HepG2 (cell line): ENCODE results near the gene JPH2. TPM values are rescaled to one million over a fixed set of nuclear protein-coding genes. Genes with fewer than 3 reads are reported as not detected.
A peak's percentile ranks its signal among the peaks of the same experiment; 100 is the strongest.

Experiments
- FOXA1 ChIP-seq, 2 experiments: fragments of 450-650 bp in 1 of 2; sonication (generic) in 1 of 2; formaldehyde crosslinking in 1 of 2; IDR thresholded peaks; 2 replicates each; pipeline versions ENCODE4 v1.4.0 to v1.6.1; 2016 to 2020; ENCODE audit warnings: missing genetic modification reagents in 1 of 2
- FOXA3 ChIP-seq: IDR thresholded peaks from 2 replicates; pipeline ENCODE4 v1.6.1; 2016; ENCODE audit warnings: missing genetic modification reagents, missing compliant biosample characterization
- HCFC1 ChIP-seq: fragments of 150-350 bp; IDR thresholded peaks from 2 replicates; pipeline ENCODE4 v1.6.1; 2014; ENCODE audit warnings: low read depth, low read length
- ISL2 ChIP-seq: sonication (generic); formaldehyde crosslinking; IDR thresholded peaks from 2 replicates; pipeline ENCODE4 v1.5.0; 2020; ENCODE audit warnings: missing genetic modification reagents
- MZF1 ChIP-seq: sonication (generic); formaldehyde crosslinking; IDR thresholded peaks from 2 replicates; pipeline ENCODE4 v1.8.1; 2023; ENCODE audit warnings: mild to moderate bottlenecking, missing genetic modification reagents, borderline replicate concordance
- NFYC ChIP-seq: IDR thresholded peaks from 2 replicates; pipeline ENCODE4 v1.6.1; 2016; ENCODE audit warnings: missing genetic modification reagents, missing compliant biosample characterization
- NONO ChIP-seq, 2 experiments: fragments of 450-650 bp in 1 of 2; sonication (generic) in 1 of 2; formaldehyde crosslinking in 1 of 2; IDR thresholded peaks in 1 of 2; conservative IDR thresholded peaks in 1 of 2; 2 replicates each; pipeline versions ENCODE4 v1.6.1 to v1.8.0; 2017 to 2022; ENCODE audit warnings: mild to moderate bottlenecking in 1 of 2, missing genetic modification reagents in 1 of 2, moderate library complexity in 1 of 2
- PPARG ChIP-seq: conservative IDR thresholded peaks from 2 replicates; pipeline ENCODE4 v1.6.1; 2016; ENCODE audit warnings: missing biosample characterization, missing genetic modification reagents
- RBM22 ChIP-seq: fragments of 200-400 bp; formaldehyde crosslinking; optimal IDR thresholded peaks from 2 replicates; pipeline ENCODE3; 2017; ENCODE audit warnings: mild to moderate bottlenecking, low read length, moderate library complexity
- SOX6 ChIP-seq, 2 experiments: fragments of 450-650 bp in 1 of 2; sonication (generic) in 1 of 2; formaldehyde crosslinking in 1 of 2; IDR thresholded peaks; 2 replicates each; pipeline versions ENCODE4 v1.4.0 to v1.6.1; 2017 to 2020; ENCODE audit warnings: antibody characterized with exemption in 1 of 2, mild to moderate bottlenecking in 1 of 2, missing genetic modification reagents in 1 of 2
- SP140L ChIP-seq: sonication (generic); formaldehyde crosslinking; IDR thresholded peaks from 2 replicates; pipeline ENCODE4 v1.4.0; 2020; ENCODE audit warnings: missing genetic modification reagents, borderline replicate concordance
- TBX2 ChIP-seq: sonication (generic); formaldehyde crosslinking; IDR thresholded peaks from 2 replicates; pipeline ENCODE4 v1.5.0; 2020; ENCODE audit warnings: missing genetic modification reagents, mild to moderate bottlenecking, borderline replicate concordance
- THAP11 ChIP-seq: IDR thresholded peaks from 2 replicates; pipeline ENCODE4 v1.6.1; 2016; ENCODE audit warnings: missing biosample characterization, missing genetic modification reagents
- ZNF317 ChIP-seq: sonication (generic); formaldehyde crosslinking; IDR thresholded peaks from 2 replicates; pipeline ENCODE4 v1.5.0; 2020; ENCODE audit warnings: mild to moderate bottlenecking, missing genetic modification reagents
- ZNF354B ChIP-seq: sonication (generic); formaldehyde crosslinking; IDR thresholded peaks from 2 replicates; pipeline ENCODE4 v1.8.0; 2022; ENCODE audit warnings: mild to moderate bottlenecking, missing genetic modification reagents
- ZNF530 ChIP-seq: sonication (generic); formaldehyde crosslinking; IDR thresholded peaks from 2 replicates; pipeline ENCODE4 v1.5.0; 2020; ENCODE audit warnings: low read depth, mild to moderate bottlenecking, missing genetic modification reagents
- ZNF678 ChIP-seq: sonication (generic); formaldehyde crosslinking; IDR thresholded peaks from 2 replicates; pipeline ENCODE4 v1.4.0; 2020; ENCODE audit warnings: mild to moderate bottlenecking, missing genetic modification reagents
- polyA plus RNA-seq, 8 experiments: library from polyadenylated mRNA; depleted of rRNA in 3 of 8; stranded (reverse) in 7 of 8; unstranded in 1 of 8; fragments of >200 nt; fragmentation: Illumina TruSeq in 4 of 8; extraction: Trizol in 4 of 8; gene quantifications; 2 replicates each; pipeline versions ENCODE4 v1.2.1 to v1.2.3, GENCODE V29; 2011 to 2016; ENCODE audit warnings: low read depth in 4 of 8, missing spikeins in 1 of 8, mixed read lengths in 1 of 8; ENCODE audit not compliant: insufficient read depth in 1 of 8
- total RNA-seq, 5 experiments: library from RNA; depleted of rRNA; stranded (reverse); fragments of >200 nt; fragmentation: Illumina TruSeq; extraction: Trizol; gene quantifications; 2 replicates each; pipeline ENCODE4 v1.2.3, GENCODE V29; 2016; ENCODE audit warnings: low read depth in 1 of 5
- TF ChIP-seq, protein P1 (sequence below): IDR thresholded peaks from 2 replicates; pipeline ENCODE4 v1.6.1; 2016; ENCODE audit warnings: mild to moderate bottlenecking, missing biosample characterization, missing genetic modification reagents
- TF ChIP-seq, protein P2 (sequence below): sonication (generic); formaldehyde crosslinking; conservative IDR thresholded peaks from 2 replicates; pipeline ENCODE4 v1.4.0; 2020; ENCODE audit warnings: mild to moderate bottlenecking, missing genetic modification reagents, moderate library complexity
- TF ChIP-seq, protein P3 (sequence below), 2 experiments: sonication (generic) in 1 of 2; formaldehyde crosslinking in 1 of 2; IDR thresholded peaks; 2 replicates each; pipeline versions ENCODE4 v1.4.0 to v1.6.1; 2018 to 2020; ENCODE audit warnings: missing genetic modification reagents in 2 of 2, borderline replicate concordance in 1 of 2, low read depth in 1 of 2, mild to moderate bottlenecking in 1 of 2, missing biosample characterization in 1 of 2
- TF ChIP-seq, protein P4 (sequence below): IDR thresholded peaks from 2 replicates; pipeline ENCODE4 v1.6.1; 2012; ENCODE audit warnings: low read length, improper control_type of control experiment

The JPH2 gene
- total and polyA plus RNA-seq, 2 of the 13 experiments (the other 11 are each of a cell fraction or from before 2014, with no cell fraction given): 0.42 TPM; not detected in 1

DNA sequence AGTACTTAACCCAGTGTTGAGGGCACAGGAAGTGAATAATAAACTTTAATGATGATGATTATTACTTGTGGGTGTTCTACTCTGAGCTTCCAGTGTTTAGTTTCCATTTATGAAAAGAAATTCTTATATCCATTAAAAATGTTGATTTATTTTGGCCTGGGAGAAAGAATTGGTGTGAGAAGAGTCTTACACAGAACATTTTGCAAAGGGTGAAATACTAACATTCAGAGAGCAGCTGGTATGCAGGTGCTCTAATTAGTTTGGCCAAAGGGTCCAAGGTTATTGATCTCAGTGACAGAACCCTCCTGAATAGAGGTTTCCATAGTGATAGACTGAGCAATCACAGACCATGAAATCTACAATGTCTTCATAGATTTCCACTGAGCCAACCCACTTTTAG lies 19.1 kb upstream of the JPH2 start (continued):
- 0 out of 2 replicates have a peak, but pooled peaks have one; percentile 38 for TF ChIP-seq SP140L (CRISPR knock-in tag)
- 0 out of 2 replicates have a peak, but pooled peaks have one; percentile 37 for TF ChIP-seq THAP11
- TF ChIP-seq PPARG (CRISPR knock-in tag): 0 out of 2 replicates have a peak, but pooled peaks have one; percentile 39
- no peak for TF ChIP-seq ZNF530 (CRISPR knock-in tag)
- peak; percentile 64; the same call in 1 of the 2 replicates for TF ChIP-seq TBX2 (CRISPR knock-in tag)
- no peak for TF ChIP-seq ZNF317 (CRISPR knock-in tag)
- TF ChIP-seq, protein P1, sequence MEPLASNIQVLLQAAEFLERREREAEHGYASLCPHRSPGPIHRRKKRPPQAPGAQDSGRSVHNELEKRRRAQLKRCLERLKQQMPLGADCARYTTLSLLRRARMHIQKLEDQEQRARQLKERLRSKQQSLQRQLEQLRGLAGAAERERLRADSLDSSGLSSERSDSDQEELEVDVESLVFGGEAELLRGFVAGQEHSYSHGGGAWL (CRISPR knock-in tag): no peak
- no peak for TF ChIP-seq NONO (IDR thresholded peaks at IDR 0.05)
- no peak for TF ChIP-seq NONO (CRISPR knock-in tag; conservative IDR thresholded peaks at IDR 0.05)
- 0 out of 2 replicates have a peak, but pooled peaks have one; percentile 20 for TF ChIP-seq NFYC (CRISPR knock-in tag)
- TF ChIP-seq, protein P2, sequence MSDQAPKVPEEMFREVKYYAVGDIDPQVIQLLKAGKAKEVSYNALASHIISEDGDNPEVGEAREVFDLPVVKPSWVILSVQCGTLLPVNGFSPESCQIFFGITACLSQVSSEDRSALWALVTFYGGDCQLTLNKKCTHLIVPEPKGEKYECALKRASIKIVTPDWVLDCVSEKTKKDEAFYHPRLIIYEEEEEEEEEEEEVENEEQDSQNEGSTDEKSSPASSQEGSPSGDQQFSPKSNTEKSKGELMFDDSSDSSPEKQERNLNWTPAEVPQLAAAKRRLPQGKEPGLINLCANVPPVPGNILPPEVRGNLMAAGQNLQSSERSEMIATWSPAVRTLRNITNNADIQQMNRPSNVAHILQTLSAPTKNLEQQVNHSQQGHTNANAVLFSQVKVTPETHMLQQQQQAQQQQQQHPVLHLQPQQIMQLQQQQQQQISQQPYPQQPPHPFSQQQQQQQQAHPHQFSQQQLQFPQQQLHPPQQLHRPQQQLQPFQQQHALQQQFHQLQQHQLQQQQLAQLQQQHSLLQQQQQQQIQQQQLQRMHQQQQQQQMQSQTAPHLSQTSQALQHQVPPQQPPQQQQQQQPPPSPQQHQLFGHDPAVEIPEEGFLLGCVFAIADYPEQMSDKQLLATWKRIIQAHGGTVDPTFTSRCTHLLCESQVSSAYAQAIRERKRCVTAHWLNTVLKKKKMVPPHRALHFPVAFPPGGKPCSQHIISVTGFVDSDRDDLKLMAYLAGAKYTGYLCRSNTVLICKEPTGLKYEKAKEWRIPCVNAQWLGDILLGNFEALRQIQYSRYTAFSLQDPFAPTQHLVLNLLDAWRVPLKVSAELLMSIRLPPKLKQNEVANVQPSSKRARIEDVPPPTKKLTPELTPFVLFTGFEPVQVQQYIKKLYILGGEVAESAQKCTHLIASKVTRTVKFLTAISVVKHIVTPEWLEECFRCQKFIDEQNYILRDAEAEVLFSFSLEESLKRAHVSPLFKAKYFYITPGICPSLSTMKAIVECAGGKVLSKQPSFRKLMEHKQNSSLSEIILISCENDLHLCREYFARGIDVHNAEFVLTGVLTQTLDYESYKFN: peak; percentile 87
- TF ChIP-seq ZNF678 (CRISPR knock-in tag): no peak
- TF ChIP-seq ZNF354B (CRISPR knock-in tag): no peak
- TF ChIP-seq HCFC1: no peak
- TF ChIP-seq SOX6 (IDR thresholded peaks at IDR 0.05): no peak
- peak; percentile 63; the same call in 1 of the 2 replicates for TF ChIP-seq SOX6 (CRISPR knock-in tag; IDR thresholded peaks at IDR 0.05)
- TF ChIP-seq ISL2 (CRISPR knock-in tag): 0 out of 2 replicates have a peak, but pooled peaks have one; percentile 47
- 0 out of 2 replicates have a peak, but pooled peaks have one; percentile 6 for TF ChIP-seq FOXA3 (CRISPR knock-in tag)
- TF ChIP-seq, protein P3, sequence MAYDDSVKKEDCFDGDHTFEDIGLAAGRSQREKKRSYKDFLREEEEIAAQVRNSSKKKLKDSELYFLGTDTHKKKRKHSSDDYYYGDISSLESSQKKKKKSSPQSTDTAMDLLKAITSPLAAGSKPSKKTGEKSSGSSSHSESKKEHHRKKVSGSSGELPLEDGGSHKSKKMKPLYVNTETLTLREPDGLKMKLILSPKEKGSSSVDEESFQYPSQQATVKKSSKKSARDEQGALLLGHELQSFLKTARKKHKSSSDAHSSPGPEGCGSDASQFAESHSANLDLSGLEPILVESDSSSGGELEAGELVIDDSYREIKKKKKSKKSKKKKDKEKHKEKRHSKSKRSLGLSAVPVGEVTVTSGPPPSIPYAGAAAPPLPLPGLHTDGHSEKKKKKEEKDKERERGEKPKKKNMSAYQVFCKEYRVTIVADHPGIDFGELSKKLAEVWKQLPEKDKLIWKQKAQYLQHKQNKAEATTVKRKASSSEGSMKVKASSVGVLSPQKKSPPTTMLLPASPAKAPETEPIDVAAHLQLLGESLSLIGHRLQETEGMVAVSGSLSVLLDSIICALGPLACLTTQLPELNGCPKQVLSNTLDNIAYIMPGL (CRISPR knock-in tag; IDR thresholded peaks at IDR 0.05; ENCODE audit: borderline replicate concordance in 1 of 2, low read depth in 1 of 2): 0 out of 4 replicates have a peak, but pooled peaks of 1 of the 2 experiments have one; percentile 11
- no peak for TF ChIP-seq MZF1 (CRISPR knock-in tag)
- no peak for TF ChIP-seq RBM22
- no peak for TF ChIP-seq FOXA1 (IDR thresholded peaks at IDR 0.05)
- TF ChIP-seq FOXA1 (CRISPR knock-in tag; IDR thresholded peaks at IDR 0.05): no peak
- TF ChIP-seq, protein P4, sequence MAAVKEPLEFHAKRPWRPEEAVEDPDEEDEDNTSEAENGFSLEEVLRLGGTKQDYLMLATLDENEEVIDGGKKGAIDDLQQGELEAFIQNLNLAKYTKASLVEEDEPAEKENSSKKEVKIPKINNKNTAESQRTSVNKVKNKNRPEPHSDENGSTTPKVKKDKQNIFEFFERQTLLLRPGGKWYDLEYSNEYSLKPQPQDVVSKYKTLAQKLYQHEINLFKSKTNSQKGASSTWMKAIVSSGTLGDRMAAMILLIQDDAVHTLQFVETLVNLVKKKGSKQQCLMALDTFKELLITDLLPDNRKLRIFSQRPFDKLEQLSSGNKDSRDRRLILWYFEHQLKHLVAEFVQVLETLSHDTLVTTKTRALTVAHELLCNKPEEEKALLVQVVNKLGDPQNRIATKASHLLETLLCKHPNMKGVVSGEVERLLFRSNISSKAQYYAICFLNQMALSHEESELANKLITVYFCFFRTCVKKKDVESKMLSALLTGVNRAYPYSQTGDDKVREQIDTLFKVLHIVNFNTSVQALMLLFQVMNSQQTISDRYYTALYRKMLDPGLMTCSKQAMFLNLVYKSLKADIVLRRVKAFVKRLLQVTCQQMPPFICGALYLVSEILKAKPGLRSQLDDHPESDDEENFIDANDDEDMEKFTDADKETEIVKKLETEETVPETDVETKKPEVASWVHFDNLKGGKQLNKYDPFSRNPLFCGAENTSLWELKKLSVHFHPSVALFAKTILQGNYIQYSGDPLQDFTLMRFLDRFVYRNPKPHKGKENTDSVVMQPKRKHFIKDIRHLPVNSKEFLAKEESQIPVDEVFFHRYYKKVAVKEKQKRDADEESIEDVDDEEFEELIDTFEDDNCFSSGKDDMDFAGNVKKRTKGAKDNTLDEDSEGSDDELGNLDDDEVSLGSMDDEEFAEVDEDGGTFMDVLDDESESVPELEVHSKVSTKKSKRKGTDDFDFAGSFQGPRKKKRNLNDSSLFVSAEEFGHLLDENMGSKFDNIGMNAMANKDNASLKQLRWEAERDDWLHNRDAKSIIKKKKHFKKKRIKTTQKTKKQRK: no peak
